Measurements from ENCODE around the gene GSC2.

GSC2 gene, protein sequence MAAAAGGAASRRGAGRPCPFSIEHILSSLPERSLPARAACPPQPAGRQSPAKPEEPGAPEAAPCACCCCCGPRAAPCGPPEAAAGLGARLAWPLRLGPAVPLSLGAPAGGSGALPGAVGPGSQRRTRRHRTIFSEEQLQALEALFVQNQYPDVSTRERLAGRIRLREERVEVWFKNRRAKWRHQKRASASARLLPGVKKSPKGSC

DNA sequence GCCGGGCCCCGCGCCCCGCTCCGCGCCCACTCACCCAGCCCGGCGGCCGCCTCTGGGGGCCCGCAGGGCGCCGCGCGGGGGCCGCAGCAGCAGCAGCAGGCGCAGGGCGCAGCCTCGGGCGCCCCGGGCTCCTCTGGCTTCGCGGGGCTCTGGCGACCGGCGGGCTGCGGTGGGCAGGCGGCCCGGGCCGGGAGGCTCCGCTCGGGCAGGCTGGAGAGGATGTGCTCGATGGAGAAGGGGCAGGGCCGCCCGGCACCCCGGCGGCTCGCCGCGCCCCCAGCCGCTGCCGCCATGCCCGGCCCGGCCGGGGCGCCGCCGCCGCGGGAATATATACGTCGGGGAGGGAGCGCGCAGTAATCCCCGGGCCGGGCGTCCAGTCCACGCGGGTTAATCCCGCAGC is at the start of gene GSC2:
TSS of gene GSC2 (minus strand) at position 302 of the 400 bp plus-strand sequence. CDS start at position 293, 9 bp downstream.
- no peak for DNase-seq (ENCODE audit: low spot score)

DNA sequence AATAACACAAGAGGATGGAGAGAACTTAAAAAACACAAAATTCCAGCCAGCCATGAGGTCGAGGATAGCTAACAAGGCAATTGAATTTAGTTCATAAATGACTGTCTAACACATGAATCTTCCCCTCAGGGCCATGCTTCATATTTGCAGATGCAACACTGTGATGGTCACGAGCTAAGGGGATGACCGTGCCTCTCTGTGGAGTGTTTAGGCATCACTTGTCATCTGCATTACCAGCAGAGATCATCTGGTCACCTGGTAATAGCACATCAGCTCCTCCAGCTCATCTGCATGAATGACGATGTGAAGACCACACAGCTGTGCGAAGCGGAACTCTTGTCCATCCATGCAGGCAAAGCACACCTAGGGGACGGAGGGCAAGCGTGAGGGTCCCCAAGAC is 49.4 kb upstream of the GSC2 start:
- no peak for DNase-seq (ENCODE audit: low spot score)

DNA sequence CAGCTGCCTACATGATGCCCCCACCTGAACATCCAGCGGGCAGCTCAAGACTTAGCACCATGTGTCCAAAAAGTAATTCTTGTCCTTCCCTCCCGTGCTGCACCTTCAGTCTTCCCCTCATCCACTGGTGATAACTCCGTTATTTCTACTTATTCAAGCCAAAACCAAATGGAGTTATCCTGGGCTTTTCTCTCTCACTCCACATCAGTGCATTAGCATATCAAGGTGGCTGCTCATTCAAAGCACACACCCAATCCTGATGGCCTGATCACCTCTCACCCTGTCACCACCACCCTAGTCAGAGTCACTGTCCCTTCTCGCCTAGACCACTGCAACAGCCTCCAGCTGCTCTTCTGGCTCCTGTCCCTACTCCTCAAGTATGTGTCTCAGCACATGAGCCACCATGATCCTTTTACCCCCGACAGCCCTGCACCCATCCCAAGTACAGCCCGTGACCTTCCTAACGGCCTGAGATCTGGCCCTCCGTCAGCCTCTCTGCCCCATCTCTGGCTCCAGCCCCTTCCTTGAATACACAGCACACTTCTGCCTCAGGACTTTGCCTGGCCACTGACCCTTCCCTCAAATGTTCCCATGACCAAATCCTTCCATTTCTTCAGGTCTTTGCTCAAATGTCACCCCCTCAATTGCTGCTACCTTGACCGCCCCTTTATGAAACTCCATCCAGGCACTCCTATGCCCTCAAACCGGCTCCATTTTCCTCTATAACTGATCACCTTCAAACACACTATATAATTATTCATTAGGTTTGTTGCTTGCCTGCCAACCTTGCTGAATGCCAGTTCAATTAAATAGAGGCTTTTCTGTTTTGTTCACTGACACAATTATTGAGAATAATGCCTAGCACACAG is 48.1 kb upstream of the GSC2 start:
- DNase-seq (ENCODE audit: low spot score), result no peak

DNA sequence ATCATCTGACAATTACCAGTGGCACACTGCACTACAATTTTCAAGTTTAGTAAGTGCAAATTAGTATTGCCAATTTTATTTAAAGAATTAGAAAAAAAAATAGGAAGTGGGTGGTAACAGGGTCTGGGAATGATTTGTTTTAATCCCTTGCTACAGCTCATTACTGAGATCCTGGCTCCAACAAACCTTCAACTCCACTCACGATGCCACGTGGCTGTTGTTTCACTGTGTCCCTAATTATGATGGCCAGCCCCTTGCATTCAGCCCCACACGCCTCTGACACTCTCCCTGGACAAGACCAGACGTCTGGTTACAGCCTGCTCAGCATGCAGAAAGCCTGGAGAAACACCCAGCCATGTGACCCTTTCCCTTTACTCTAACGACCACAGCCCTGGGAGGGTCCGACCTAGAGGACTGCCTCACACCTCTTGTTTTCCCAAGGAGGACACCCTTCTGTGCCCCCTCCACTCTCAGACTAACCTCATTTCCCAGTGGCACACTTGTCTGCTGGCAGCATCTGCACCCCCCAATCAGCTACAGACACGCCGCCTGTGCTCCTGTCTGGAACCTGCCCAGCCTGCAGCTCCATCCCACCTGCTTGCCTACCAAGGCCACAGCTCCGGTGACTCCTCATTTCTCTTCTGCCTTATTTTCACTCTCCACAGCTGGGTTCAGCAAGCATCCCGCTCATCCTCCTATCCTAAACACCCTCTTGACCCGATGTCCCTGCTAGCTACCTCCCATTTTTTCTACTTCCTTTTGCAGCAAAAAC is 46.9 kb upstream of the GSC2 start:
- no peak for DNase-seq (ENCODE audit: low spot score)

DNA sequence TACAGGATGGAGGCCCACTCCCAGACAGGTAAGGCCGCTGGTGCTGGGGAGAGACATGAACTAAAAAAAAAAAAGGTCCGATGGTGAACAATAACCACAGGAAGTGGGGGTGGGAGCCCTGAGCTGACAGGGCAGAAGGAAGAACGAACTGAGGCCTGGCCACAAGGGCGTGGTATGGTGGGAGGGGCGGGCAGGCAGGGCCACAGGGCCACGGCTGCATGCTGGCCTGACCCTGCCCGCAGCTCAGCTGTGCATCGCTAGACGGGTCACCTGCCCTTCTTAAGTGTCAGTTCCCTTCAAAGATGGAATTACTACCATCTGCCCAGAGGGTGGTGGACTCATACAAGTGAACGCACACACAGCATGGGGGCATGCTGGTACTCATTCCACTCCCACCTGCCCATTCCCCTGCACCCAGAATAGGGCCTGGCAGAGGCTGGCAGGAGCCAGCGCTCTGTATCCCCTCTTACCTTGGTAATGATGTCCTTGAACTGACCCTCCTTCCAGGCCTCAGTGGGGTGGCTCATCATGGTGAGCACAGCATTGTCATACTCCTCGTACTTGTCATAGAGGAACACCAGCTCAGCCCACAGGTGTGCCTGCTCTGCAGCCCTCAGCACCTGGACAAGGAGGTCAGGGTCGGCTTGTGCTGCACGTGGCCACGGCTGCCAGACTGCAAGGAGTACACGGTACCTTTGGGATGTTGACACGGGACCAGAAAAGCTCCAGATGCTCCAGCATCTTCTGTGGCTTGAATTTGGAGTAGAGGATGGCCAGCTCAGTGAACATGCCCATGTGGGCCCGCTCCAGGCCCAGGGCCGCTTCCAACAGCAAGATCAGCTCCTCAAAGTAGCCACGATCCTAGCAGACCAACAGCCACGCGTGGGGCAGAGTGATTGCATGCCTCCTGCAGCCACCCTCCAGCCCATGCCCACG is 46.0 kb upstream of the GSC2 start:
- no peak for DNase-seq (ENCODE audit: low spot score)

DNA sequence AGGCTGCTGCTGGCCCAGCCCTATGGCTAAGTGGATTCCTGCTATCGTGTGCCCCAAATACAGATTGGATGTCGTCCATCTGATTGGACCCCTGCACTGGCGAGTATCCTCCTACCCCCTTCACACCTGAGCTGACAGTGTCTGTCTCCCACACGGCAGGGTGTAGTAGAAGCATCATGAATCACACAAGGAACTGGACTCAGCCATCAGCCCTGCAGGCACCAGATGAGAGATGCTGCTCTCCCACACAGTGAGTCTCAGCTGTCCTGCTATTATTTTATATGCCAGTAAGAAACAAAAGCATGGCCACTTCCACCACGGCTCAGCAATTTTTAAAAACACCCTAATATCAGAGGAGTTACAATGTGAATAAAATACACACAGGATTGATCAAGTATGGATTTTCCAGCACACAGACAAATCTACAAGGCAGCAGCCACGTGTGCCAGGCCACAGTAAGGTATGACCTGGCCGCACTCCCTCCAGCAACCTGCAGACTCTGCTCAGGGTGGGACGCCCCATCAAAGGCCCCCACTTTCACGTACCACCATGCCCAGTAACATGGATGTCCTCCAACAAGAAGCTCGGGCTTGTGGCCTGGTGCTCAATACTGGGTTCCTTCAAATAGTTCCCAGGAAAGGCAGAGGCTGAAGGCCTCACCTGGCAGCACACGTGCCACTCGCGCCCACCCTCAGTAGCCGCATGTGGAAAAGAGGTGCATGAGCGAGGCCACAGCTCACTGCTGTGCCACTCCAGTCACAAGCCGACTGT is 44.9 kb upstream of the GSC2 start:
- DNase-seq (ENCODE audit: low spot score), result no peak

DNA sequence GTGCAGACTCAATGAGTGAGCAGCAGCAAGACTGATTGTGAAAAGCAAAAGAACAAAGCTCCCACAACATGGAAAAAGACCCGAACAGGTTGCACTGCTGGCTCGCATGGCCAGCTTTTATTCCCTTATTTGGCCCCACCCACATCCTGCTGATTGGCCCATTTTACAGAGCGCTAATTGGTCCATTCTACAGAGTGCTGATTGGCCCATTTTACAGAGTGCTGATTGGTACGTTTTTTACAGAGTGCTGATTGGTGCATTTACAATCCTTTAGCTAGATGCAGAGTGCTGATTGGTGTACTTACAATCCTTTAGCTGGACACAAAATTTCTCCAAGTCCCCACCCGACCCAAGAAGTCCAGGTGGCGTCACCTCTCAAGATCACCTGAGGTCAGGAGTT is 43.8 kb upstream of the GSC2 start:
- DNase-seq (ENCODE audit: low spot score), result no peak

DNA sequence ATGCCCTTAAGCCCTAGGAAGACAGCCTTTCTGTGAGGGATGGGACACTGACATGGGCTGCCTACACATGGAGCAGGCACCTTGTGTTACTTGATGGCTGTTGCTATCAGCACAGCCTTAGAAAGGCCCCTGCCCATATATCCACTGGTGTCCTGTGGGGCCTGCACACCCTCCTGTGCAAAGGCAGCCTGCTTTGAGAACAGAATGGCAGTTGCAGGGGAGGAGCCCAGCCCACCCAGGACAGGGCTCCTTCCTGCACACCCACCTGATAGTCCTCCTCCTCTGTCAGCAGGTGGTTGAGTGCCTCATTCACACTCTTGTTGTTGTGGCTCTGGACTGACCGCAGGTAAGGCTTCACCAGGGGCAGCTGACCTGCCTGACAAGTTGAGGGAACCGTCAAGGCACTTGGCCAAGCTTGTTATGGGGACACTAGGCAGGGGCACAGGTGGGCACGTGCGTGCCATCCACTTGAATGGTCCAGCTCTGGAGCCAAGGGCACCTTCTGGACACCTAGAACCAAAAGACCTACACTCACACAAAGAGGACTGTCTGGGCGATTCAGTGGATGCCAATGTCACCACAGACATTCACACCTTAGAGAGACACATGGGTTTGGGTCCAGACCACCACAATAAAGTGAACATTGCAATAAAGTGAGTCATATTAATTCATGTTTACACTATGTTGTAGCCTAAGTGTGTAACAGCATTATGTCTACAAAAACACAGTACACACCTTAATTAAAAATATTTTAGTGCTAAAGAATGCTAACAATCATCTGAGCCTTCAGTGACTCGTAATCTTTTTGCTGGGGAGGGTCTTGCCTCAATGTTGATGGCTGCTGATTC is 37.8 kb upstream of the GSC2 start:
- no peak for DNase-seq (ENCODE audit: low spot score)

DNA sequence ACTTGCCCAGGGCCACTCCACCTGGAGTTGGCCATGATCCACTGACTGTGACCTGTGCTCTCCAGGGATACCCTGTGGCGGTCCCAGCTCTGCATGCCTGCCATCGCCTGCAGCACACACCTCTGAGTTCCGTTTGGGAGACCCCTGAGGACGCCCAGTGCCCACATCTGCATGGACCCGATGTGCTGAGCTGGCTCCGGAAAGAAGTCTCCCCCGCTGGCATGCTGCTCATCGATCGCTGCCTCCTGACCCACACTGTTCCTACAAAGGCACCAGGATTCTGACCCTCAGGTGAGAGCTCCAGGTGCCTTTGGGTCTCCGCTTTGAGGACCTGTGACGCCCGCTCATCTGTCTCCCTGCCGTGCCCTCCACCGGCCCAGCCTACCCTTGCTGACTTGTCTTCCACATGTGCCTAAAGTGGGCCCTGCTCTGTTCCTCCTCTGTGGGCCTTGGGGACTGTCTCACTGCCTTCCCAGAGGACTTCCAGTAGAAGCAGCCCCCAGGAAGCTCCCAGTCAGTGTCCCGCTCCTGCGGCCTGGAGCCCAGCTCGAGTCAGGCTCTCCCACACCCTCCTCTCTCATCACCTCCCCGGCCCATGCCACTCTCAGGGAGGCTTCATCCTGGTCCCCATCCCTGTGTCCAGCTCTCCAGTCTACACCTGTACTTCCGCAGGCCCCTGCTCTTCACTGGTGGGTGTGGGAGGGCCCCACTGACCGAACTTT is 34.3 kb upstream of the GSC2 start:
- DNase-seq (ENCODE audit: low spot score), result no peak

DNA sequence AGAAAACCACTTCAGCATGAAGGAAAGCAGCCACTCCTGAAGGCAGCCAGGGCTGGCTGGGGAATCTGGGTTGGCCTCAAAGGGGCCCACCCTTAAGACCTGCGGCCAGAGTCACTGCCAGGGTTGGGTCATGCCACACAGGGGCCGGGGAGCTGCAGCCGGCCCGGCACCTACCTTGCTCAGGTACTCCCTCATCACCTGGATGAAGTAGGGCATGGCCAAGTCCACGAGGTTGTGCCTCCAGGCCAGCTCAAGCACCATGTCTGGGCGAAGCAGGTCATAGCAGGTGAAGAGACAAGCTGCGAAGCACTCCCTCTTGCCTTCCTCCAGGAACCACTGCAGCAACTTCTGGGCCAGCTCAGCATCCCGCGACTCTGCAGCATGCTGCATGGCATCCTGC is 33.1 kb upstream of the GSC2 start:
- no peak for DNase-seq (ENCODE audit: low spot score)

DNA sequence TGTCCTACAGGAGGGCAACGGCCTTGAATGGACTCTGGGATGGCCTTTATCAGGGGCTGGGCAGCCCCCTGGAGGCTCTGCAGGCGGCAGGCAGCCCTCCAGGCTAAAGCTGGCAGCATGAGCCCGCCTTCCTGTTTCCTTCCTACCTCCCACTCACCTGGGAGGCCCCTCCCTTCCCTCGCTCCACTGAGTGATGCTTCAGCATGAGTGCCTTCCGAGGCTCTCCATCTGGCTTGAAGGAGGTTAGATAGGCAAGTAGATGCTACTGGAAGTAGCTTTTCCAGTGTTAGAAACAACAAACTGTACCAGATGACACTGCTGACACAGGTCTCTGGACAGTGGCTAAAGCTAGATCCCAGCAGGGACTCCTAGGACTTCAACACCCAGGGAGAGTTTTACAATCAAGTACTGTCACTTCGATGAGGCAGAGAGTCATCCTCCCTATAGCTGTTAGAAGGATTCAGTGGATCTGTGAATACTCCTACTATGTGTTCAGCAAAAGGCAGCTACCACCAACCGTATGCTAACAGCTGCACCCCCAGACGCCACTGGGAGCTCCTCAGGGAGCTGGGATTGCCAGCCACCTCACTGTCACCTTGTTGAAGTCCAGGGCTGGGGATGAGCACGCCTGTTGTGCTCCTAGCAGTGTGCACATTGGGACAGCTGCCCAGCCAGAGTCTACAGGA is 32.5 kb upstream of the GSC2 start:
- no peak for DNase-seq (ENCODE audit: low spot score)

DNA sequence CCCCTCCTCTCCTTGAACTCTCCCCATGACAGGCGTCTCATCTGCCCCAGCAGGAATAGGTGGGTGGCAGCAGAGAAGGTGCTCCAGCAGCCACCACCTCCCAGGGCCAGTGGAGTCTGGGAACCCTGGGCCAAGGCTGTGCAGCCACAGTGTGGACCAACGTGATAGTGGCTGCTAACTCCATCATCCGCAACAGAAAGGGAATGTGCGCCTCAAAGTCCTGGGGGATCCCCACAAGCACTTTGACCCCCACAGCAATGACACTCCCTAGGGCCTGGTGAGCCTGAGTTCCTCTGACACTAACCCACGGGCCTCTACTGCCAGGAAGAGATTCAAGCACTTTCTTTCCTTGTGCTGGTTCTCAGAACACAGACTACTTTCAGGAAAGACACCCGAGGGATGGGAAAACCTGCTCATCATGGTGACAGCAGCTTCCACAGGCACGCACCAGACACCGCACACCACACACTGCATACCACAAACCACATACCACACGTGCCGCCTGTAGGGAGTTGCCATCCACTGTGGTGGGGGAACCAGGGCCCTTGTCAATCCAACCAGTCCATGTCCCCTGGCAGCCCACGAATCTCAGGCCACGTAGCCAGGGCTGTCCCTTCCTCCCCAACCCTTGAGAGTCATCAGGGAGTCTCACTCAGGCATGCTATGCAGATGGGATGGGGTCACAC is 31.8 kb upstream of the GSC2 start:
- DNase-seq (ENCODE audit: low spot score), result no peak

DNA sequence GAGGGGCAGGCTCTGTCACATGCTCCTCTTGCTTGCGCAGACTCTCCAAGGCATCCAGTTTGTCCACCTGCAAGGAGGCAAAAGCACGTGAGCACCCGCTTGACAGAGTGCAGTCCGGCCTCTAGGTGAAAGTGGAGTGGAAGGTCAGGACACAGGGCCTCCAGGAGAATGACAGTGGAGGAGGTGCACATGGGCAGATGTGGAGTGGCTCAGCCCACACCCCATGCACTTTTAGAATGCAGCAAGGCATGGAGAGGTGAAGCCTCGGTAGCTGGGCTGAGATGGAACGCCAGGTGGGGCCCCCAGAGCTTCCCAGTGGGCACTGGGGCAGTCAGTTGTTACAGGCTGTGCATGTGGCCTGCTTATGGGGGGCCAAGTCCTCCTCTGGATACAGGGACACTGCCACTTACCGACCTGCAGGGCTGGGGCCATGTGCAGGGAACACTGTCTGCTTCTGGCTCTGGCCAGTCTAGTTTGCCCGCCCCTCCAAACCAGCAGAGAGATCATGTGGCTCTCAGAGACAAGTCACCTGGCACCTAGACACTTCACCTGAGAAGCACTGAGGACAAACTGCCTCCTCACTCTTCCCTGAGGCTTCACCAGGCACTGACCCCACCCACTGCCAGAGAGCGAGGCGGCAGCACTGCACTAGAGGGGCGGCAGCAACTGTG is 30.8 kb upstream of the GSC2 start:
- no peak for DNase-seq (ENCODE audit: low spot score)

DNA sequence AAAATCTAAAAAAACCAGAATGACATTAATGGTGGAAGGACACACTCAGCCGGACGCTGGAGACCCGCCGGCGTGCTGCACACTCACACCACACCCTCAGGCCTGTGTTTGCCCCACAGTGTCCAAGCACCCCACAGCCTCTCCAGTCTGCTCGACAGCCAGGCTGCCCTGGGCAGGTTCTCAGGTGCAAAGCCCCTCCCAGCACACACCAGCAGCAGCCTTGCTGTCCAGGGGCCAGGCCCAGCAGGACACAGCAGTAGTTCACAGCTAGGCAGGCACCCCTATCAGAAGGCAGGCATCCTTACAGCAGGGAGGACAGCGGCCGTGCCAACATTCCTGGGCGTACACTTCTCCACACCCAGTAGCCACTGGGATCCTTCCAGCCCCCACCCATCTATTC is 30.1 kb upstream of the GSC2 start:
- no peak for DNase-seq (ENCODE audit: low spot score)

DNA sequence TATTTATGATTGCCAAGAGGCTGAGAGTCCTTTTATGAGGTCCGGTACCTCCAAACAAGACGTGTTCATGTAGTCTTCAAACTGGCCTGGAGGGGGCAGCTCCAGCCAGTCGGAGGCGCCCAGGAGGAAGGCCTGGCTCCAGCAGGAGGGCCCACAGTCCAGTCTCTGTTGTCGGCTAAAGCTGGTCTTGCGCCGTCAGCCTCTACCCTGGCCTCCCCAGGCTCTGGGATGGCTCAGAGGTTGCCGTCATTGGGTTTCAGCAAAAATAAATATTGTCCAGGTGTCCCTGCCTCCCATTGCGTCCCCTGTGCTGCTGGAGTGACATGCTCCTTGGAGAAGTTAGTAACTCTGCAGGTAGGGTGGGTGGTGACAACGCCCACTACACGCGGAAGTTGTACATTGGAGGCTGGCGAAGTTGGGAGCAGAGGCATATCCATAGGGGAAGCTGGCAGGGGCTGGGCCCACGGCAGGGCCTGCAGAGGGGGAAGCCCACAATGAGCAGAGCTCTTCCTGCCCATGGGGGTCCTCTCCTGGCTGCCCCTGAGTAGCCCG is 29.5 kb upstream of the GSC2 start:
- peak; percentile 84 for DNase-seq (ENCODE audit: low spot score)

DNA sequence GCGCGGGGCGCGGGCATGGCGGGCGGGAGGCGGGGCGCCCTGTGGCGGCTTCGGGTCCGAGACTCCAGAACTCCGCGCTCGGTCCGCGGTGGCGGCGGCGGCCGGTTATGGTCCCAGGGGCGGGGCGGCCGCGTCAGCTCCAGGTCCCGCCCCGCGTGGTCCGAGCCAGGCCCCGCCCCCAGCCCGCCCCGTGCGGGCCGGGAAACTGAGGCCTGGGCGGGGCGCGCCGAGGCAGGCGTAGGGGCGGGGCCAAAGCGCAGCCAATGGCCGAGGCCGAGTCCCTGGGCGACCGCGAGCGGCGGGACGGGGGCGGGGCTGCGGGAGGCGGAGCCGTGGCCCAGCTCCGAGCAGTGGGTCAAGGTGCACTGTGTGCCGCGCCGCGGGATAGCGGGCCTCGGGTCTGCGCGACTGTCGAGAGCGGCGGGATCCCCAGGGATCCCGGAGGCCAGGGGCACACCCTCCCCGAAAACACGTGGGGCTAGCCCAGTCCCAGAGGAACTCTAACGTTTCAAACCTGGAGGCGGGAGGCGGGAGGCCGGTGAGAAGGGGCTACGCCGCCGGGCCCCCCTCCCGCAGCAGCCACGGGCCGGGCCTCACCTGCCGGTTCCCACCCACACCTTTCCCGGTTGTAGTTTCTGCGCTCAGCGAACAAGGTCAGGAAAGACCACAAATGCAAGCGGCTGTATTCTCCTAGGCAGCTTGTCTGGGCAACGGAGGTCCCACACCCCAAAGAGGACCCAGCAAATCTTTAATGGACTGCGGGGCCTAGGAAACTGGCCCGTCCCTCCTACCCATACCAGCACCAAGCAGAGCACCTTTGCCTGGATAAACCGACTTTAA is 28.8 kb upstream of the GSC2 start, which contains the start of gene SLC25A1:
TSS of gene SLC25A1 (minus strand) at position 80 of the 840 bp plus-strand sequence. CDS start at position 17, 63 bp downstream.
- peak; percentile 88 for DNase-seq (ENCODE audit: low spot score)

Measured in pons (tissue), 1 donor.